ENCODE measurements around the gene B3GNT5.

The B3GNT5 gene

DNA sequence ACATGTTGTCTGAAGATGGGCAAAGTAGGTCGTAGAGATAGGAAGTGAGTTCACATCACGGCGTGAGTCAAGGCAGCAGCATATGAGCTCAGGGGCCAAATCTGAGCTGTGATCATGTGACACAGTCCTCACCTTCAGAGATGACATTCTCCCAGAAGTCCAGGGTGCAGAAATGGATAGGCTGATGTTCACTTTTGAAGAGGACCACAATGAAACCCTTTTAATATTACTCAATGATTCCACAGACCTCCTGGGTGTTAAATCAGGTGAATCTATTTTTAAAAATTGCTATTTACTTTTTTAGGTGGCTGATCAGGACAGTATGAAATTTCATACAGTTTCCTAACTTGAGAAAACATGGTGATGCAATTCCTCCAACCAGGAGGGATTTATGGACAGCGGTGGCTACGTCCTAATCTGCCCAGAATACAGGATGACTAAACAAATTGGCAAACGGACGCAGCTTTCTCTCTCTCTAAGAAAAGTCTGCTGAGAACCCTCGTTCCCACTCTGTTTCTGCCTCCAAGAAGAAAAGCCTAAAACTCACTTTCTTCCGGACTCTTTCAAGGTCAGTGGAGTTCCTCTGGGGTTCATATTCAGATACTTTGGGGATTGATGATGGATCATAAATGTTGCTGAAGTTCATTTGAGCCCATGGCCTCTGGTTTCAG lies 34.4 kb downstream of the B3GNT5 start:
- no peak overlapping the region for H3K4me3 ChIP-seq (ENCODE audit: low read length)
- H3K9ac ChIP-seq (ENCODE audit: low read length): no peak overlapping the region
- H3K4me1 ChIP-seq (ENCODE audit: control insufficient read depth, insufficient read depth, low read length): peaks cover 3% of the 10 kb centered on the region
- H3K36me3 ChIP-seq (ENCODE audit: control insufficient read depth, insufficient read depth, low read length): no peaks in the 10 kb centered on the region
- H3K27me3 ChIP-seq (ENCODE audit: control insufficient read depth, insufficient read depth, low read length): no peaks in the 10 kb centered on the region
- peak overlapping the region; percentile 56 for H3K27ac ChIP-seq (ENCODE audit: low read depth, low read length)

DNA sequence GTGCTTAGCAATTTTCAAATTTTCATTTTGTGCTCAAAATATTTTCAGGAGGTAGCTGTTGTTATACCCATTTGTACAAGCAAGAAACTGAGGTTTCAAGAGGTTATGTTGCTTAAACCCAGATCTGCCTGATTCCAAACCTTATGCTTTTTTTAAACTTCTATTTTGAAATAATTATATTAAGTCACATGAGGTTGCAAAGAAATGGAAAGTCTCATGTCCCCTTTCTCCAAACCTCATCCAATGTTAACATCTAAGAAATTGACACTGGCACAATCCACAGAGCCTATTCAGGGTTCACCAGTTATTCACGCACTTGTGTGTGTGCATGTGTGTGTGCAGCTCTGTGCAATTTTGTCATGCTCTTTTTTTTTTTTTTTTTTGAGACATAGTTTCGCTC lies 35.1 kb downstream of the B3GNT5 start:
- no peak overlapping the region for H3K4me3 ChIP-seq (ENCODE audit: low read length)
- peaks cover 3% of the 10 kb centered on the region for H3K4me1 ChIP-seq (ENCODE audit: control insufficient read depth, insufficient read depth, low read length)
- H3K9ac ChIP-seq (ENCODE audit: low read length): no peak overlapping the region
- no peaks in the 10 kb centered on the region for H3K36me3 ChIP-seq (ENCODE audit: control insufficient read depth, insufficient read depth, low read length)
- H3K27ac ChIP-seq (ENCODE audit: low read depth, low read length): no peak overlapping the region
- H3K27me3 ChIP-seq (ENCODE audit: control insufficient read depth, insufficient read depth, low read length): no peaks in the 10 kb centered on the region

DNA sequence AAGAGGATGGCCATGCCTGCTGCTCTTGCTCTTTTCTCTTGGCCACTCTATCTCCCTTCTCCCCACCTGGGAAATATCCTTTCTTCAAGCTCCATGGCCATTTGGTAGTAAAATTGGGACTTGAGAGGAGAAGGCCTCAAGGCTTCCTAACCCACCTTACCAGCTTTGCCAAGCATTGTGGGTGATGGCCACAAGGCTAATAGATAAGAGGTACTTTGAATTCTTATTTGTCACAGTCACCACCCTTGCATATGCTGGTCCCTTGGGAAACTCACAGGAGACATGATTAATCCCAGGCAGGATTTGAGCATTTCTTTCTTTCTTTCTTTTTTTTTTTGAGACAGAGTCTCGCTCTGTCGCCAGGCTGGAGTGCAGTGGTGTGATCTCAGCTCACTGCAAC lies 37.2 kb downstream of the B3GNT5 start:
- Histone ChIP-seq H3K4me1 (ENCODE audit: control insufficient read depth, insufficient read depth, low read length) (peaks cover 3% of the 10 kb centered on the region), H3K27me3 (ENCODE audit: control insufficient read depth, insufficient read depth, low read length) (no peaks in the 10 kb centered on the region), H3K36me3 (ENCODE audit: control insufficient read depth, insufficient read depth, low read length) (no peaks in the 10 kb centered on the region), H3K27ac (ENCODE audit: low read depth, low read length) (no peak overlapping the region), H3K4me3 (ENCODE audit: low read length) (no peak overlapping the region), H3K9ac (ENCODE audit: low read length) (no peak overlapping the region)

DNA sequence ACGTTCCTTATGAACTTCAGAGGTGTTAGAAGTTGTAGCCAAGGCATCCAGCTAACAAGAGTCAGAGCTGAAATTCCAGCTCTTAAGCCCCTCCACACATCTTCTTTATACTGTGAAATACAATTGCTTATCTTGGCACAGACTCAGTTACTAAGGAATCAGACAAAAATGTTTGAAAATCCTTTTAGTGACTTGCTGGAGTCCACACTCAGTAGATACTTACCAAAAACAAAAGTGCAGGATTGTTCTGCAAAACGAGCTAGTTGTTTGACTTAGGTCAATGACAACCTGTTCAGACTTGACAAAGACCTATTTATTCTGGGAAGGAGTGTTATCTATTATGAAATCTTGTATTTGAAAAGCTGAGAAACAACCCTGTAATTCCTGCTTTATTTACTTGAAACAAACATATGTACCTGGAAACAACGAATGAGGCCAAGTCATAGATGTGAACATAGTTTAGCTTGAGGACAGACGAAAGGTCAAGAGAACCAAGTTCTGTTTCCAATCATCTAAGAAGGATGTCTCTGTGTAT lies 38.5 kb downstream of the B3GNT5 start:
- no peak overlapping the region for H3K27ac ChIP-seq (ENCODE audit: low read depth, low read length)
- H3K27me3 ChIP-seq (ENCODE audit: control insufficient read depth, insufficient read depth, low read length): no peaks in the 10 kb centered on the region
- no peaks in the 10 kb centered on the region for H3K36me3 ChIP-seq (ENCODE audit: control insufficient read depth, insufficient read depth, low read length)
- H3K4me3 ChIP-seq (ENCODE audit: low read length): no peak overlapping the region
- peaks cover 1% of the 10 kb centered on the region for H3K4me1 ChIP-seq (ENCODE audit: control insufficient read depth, insufficient read depth, low read length)
- no peak overlapping the region for H3K9ac ChIP-seq (ENCODE audit: low read length)

DNA sequence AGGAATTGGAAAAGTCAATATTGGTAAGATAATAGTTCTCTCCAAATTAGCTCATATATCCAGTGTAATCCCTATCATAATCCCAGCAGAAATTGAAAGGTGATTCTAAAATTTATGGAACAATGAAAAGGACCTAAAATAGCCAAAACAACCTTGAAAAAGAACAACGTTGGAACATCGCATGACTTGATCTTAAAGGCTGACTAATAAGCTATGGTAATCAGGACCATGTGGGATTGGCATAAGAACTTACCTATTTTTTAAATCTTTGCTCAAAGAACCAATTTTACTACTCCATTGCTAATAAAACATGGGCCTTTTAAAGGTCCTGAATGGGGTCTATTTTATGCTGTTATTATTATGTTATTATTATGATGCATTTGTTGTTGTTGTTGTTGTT lies 40.9 kb downstream of the B3GNT5 start:
- Histone ChIP-seq H3K4me1 (ENCODE audit: control insufficient read depth, insufficient read depth, low read length) (no peaks in the 10 kb centered on the region), H3K9ac (ENCODE audit: low read length) (no peak overlapping the region), H3K4me3 (ENCODE audit: low read length) (no peak overlapping the region), H3K27ac (ENCODE audit: low read depth, low read length) (no peak overlapping the region), H3K27me3 (ENCODE audit: control insufficient read depth, insufficient read depth, low read length) (no peaks in the 10 kb centered on the region), H3K36me3 (ENCODE audit: control insufficient read depth, insufficient read depth, low read length) (no peaks in the 10 kb centered on the region)

DNA sequence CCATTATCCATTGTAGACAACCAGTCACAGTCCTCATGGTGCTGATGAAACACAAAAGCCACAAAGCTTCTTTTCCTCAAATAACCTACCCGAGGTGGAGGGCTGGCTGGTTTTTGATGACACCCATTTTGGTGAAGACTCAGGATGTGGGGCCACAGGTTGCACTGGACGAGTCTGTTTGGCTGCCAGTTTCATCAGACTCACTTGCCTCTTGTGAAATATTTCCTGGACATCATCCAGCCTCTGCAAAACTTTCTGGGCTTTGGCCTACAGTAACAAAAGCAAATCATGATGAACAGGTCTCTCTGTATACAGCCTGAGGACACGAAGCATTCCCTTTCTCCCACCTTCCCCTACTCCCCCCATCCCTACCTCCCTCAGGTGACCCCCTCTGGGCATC lies 42.2 kb downstream of the B3GNT5 start:
- Histone ChIP-seq H3K4me1 (ENCODE audit: control insufficient read depth, insufficient read depth, low read length) (no peaks in the 10 kb centered on the region), H3K9ac (ENCODE audit: low read length) (no peak overlapping the region), H3K36me3 (ENCODE audit: control insufficient read depth, insufficient read depth, low read length) (no peaks in the 10 kb centered on the region), H3K4me3 (ENCODE audit: low read length) (no peak overlapping the region), H3K27me3 (ENCODE audit: control insufficient read depth, insufficient read depth, low read length) (no peaks in the 10 kb centered on the region), H3K27ac (ENCODE audit: low read depth, low read length) (no peak overlapping the region)

DNA sequence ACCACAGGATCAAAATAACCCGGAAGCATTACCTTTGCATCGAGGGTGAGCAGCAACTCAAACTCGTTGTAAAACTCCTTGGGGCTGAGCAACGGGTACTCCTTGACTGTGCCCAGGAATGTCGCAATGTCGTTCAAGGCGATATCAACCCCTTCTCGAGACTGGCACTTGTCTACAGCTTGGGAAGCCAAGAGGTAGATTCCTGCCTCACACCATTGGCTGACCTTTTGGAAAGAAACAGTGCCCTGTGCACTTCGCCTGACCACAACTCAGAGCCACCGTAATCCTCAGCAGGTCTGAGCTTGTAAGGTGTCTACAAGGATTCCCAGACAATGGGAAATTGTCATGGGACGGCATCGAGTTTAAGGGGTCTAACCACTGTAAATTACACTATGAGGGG lies 43.9 kb downstream of the B3GNT5 start:
- Histone ChIP-seq H3K36me3 (ENCODE audit: control insufficient read depth, insufficient read depth, low read length) (no peaks in the 10 kb centered on the region), H3K27me3 (ENCODE audit: control insufficient read depth, insufficient read depth, low read length) (no peaks in the 10 kb centered on the region), H3K4me3 (ENCODE audit: low read length) (no peak overlapping the region), H3K27ac (ENCODE audit: low read depth, low read length) (no peak overlapping the region), H3K4me1 (ENCODE audit: control insufficient read depth, insufficient read depth, low read length) (no peaks in the 10 kb centered on the region), H3K9ac (ENCODE audit: low read length) (no peak overlapping the region)

DNA sequence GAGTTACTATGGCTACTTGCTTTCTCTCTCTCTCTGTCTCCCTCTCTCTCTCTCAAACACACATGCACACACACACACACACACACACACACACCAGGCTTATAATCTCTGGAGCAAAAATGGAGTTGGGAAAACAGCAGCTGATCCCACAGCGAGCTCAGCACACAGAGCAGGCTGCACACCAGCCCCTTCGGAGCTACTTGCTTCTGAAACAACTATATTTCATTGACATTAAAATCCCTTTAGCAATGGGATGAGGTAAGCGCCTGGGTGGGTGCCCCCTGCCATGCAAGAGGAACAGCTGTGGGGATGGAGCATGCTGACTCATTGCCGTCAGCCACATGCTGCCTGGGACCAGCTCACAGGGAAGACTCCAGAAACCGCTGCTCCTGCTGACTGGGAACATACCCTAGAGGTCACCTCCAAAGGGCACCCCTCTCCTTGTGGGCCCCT lies 45.7 kb downstream of the B3GNT5 start:
- no peak overlapping the region for H3K27ac ChIP-seq (ENCODE audit: low read depth, low read length)
- H3K9ac ChIP-seq (ENCODE audit: low read length): no peak overlapping the region
- H3K4me3 ChIP-seq (ENCODE audit: low read length): no peak overlapping the region
- no peaks in the 10 kb centered on the region for H3K36me3 ChIP-seq (ENCODE audit: control insufficient read depth, insufficient read depth, low read length)
- H3K4me1 ChIP-seq (ENCODE audit: control insufficient read depth, insufficient read depth, low read length): no peaks in the 10 kb centered on the region
- no peaks in the 10 kb centered on the region for H3K27me3 ChIP-seq (ENCODE audit: control insufficient read depth, insufficient read depth, low read length)

DNA sequence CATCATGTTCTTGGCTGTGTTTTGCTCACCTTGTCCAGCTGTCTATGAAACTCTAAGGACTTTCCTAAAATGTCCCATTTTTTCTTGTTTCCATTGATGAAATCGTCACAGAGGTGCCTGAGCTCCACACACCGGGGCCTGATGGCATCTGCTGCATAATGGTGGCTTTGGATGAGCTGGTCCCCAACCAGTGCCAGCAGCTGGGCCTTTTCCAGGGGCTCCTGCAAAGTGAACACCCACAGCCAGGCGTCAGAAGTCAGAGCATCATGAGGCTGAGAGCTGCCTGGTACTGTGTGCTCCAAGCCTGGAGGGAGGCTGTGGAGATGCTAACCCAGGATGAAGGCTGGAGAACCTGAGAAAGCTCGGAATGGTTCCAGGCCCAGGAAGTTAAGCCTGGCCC lies 46.9 kb downstream of the B3GNT5 start:
- Histone ChIP-seq H3K36me3 (ENCODE audit: control insufficient read depth, insufficient read depth, low read length) (no peaks in the 10 kb centered on the region), H3K27me3 (ENCODE audit: control insufficient read depth, insufficient read depth, low read length) (no peaks in the 10 kb centered on the region), H3K4me3 (ENCODE audit: low read length) (no peak overlapping the region), H3K4me1 (ENCODE audit: control insufficient read depth, insufficient read depth, low read length) (no peaks in the 10 kb centered on the region), H3K9ac (ENCODE audit: low read length) (no peak overlapping the region), H3K27ac (ENCODE audit: low read depth, low read length) (no peak overlapping the region)

DNA sequence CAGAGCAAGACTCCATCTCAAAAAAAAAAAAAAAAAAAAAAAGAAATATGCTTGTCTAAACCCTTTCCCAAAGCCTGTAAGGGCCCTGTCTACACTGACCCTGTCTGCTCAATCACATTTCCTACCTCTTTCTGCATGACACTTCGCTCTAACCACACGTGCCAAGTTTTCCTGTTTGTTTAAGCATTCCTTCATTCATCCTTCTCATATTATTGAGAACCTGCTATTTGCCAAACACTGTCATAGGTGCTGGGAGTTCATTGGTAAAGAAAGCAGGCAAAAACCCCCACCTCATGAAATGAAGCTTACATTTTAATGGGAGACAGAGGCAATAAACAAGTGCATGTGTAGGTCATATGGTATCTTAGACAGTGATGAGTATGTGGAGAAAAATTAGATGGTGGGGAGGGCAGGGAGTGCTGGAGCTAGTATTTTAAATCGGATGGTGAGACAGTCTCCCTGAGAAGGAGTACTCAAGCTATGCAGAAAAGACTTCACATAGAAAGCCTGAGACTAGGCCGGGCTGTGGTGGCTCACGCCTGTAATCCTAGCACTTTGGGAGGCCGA lies 48.0 kb downstream of the B3GNT5 start:
- Histone ChIP-seq H3K27me3 (ENCODE audit: control insufficient read depth, insufficient read depth, low read length) (no peaks in the 10 kb centered on the region), H3K9ac (ENCODE audit: low read length) (no peak overlapping the region), H3K27ac (ENCODE audit: low read depth, low read length) (no peak overlapping the region), H3K4me3 (ENCODE audit: low read length) (no peak overlapping the region), H3K4me1 (ENCODE audit: control insufficient read depth, insufficient read depth, low read length) (no peaks in the 10 kb centered on the region), H3K36me3 (ENCODE audit: control insufficient read depth, insufficient read depth, low read length) (no peaks in the 10 kb centered on the region)

DNA sequence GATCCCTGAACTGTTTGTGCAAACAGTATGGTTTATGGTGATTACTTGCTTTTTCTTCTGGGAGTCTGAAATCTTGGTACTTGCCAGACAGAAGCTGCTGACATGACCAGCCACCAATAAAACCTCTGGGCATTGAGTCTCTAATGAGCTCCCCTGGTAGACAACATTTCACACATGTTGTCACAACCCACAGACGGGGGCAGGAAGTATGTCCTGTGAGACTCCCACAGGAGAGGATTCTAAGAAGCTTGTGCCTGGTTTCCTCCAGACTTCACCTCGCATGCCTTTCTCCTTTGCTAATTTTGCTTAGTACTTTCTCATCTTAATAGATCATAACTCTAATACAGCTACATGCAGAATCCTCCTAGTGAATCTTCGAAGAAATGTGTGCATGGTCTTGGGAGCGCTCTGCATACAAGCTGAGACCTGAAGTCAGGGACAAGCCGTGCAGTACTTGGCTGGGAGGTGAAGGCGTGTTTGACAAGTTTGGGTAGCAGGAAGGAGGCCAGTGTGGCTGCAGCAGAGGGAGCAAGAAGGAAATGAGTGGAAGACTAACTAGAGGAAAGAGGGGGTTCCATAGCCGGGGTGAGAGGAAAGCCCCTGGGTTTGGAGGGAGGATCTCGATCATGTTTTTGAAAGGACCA lies 49.0 kb downstream of the B3GNT5 start:
- no peaks in the 10 kb centered on the region for H3K4me1 ChIP-seq (ENCODE audit: control insufficient read depth, insufficient read depth, low read length)
- H3K9ac ChIP-seq (ENCODE audit: low read length): no peak overlapping the region
- no peak overlapping the region for H3K27ac ChIP-seq (ENCODE audit: low read depth, low read length)
- no peaks in the 10 kb centered on the region for H3K36me3 ChIP-seq (ENCODE audit: control insufficient read depth, insufficient read depth, low read length)
- no peaks in the 10 kb centered on the region for H3K27me3 ChIP-seq (ENCODE audit: control insufficient read depth, insufficient read depth, low read length)
- H3K4me3 ChIP-seq (ENCODE audit: low read length): no peak overlapping the region

DNA sequence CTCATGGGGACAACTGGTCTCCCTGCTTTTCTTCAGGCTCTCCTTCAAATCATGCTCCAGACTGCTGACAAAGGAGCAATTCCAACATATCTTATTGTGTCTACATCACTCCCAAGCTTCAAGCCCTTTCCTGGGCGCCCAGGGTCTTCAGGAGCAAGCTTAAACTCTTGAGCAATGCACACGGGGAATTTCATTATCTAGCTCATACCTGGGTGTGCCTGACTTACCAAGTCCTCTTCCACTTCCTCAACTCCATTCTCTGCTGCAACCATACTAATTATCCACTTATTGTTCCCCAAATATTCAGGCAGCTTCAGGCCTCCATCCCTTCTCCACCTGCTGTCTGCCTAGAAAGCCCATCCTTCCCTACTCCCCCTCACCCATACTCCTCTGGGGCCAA lies 50.6 kb downstream of the B3GNT5 start:
- no peaks in the 10 kb centered on the region for H3K4me1 ChIP-seq (ENCODE audit: control insufficient read depth, insufficient read depth, low read length)
- H3K27me3 ChIP-seq (ENCODE audit: control insufficient read depth, insufficient read depth, low read length): no peaks in the 10 kb centered on the region
- H3K27ac ChIP-seq (ENCODE audit: low read depth, low read length): no peak overlapping the region
- no peak overlapping the region for H3K4me3 ChIP-seq (ENCODE audit: low read length)
- H3K9ac ChIP-seq (ENCODE audit: low read length): no peak overlapping the region
- H3K36me3 ChIP-seq (ENCODE audit: control insufficient read depth, insufficient read depth, low read length): no peaks in the 10 kb centered on the region
